ENCODE measurements around the gene RAPH1. TPM values are rescaled to one million over a fixed set of nuclear protein-coding genes. Genes with fewer than 3 reads are reported as not detected.
A peak's percentile ranks its signal among the peaks of the same experiment; 100 is the strongest.
"Not testable (repeated sequence)": the region's sequence is repeated elsewhere in the genome, so short reads cannot be mapped to it uniquely, and the experiment has no call there.

The RAPH1 gene
- total RNA-seq, 1 donor: 57.2 TPM

- Histone ChIP-seq H3K4me3 (ENCODE audit: insufficient read depth, low read length) (no peak overlapping the region), H3K4me1 (ENCODE audit: insufficient read depth, low read length) (peaks cover 10% of the 10 kb centered on the region), H3K36me3 (ENCODE audit: insufficient read depth, low read length) (peaks cover 36% of the 10 kb centered on the region), H3K4me2 (ENCODE audit: insufficient read depth, low read length) (no peak overlapping the region), H3K27me3 (ENCODE audit: insufficient read depth, low read length) (no peaks in the 10 kb centered on the region), H2AFZ (ENCODE audit: low read length) (no peak overlapping the region), H3K9me3 (ENCODE audit: low read depth, low read length) (no peaks in the 10 kb centered on the region), H3K79me2 (ENCODE audit: insufficient read depth, low read length) (peaks cover 18% of the 10 kb centered on the region), H3K27ac (ENCODE audit: low read depth, low read length) (no peak overlapping the region), H4K20me1 (ENCODE audit: insufficient read depth, low read length) (no peaks in the 10 kb centered on the region)
- TF ChIP-seq CTCF (IDR thresholded peaks at IDR 0.05; ENCODE audit: extremely low read depth, low read depth, low read length): peak; percentile 18
- no peak for DNase-seq (ENCODE audit: insufficient read length, low spot score, missing footprints)
Measured at GRCh38 chr2:203396667-203397066, 138.4 kb downstream of the RAPH1 start.

DNA sequence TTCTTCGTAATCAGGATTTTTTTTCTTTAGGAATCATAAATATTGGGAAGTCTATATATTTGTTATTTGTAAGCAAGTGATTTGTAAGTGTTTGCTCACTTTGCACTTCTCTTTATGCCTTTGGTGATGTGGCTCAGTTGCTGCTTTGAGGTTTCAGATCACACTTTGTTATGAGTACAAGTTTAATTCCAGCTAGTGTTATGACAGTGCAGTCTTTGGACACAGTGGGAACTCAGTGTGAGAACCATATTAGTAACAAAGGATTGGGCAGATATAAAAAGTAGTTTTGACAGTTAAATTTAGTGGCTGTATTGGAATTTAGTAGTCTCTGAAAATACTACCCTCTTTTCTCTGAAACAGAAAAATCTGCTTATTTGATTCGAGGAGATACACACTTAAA, 139.2 kb downstream of the RAPH1 start:
- H3K4me2 ChIP-seq (ENCODE audit: insufficient read depth, low read length): no peak overlapping the region
- no peak for TF ChIP-seq CTCF (IDR thresholded peaks at IDR 0.05; ENCODE audit: extremely low read depth, low read depth, low read length)
- no peak overlapping the region for H3K27ac ChIP-seq (ENCODE audit: low read depth, low read length)
- no peak overlapping the region for H2AFZ ChIP-seq (ENCODE audit: low read length)
- H3K4me1 ChIP-seq (ENCODE audit: insufficient read depth, low read length): peaks cover 5% of the 10 kb centered on the region
- no peaks in the 10 kb centered on the region for H3K9me3 ChIP-seq (ENCODE audit: low read depth, low read length)
- H3K27me3 ChIP-seq (ENCODE audit: insufficient read depth, low read length): no peaks in the 10 kb centered on the region
- H3K36me3 ChIP-seq (ENCODE audit: insufficient read depth, low read length): peaks cover 38% of the 10 kb centered on the region
- no peaks in the 10 kb centered on the region for H4K20me1 ChIP-seq (ENCODE audit: insufficient read depth, low read length)
- H3K79me2 ChIP-seq (ENCODE audit: insufficient read depth, low read length): peaks cover 18% of the 10 kb centered on the region
- no peak overlapping the region for H3K4me3 ChIP-seq (ENCODE audit: insufficient read depth, low read length)
- DNase-seq (ENCODE audit: insufficient read length, low spot score, missing footprints): peak; percentile 77

DNA sequence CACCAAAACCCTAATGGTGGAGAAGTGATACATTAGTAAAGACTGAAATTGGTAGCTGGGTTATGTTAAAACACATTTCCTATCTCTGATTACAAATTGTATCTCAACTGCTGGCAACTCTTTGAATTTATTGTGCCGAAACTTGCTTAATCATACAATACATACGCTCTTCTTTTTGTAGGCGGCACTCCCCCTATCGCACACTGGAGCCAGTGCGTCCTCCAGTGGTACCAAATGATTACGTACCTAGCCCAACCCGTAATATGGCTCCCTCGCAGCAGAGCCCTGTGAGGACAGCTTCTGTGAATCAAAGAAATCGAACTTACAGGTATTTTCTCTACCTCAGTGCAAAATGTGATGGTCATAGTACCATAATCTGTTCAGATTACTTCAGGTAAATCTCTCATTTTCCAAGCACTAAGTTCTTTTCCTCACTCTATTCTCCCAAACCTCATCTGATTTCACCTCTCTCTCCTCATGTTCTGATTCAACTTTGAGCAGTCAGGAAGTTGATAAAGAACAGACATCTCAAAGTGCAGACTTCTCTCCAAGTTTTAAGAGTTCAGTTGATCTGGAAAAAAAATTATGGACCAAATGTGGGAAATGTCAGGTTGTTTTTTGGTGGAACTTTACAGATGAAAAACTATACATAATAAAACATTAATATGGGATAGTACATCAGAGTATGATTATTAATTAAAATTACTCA, 140.4 kb downstream of the RAPH1 start:
- H3K27ac ChIP-seq (ENCODE audit: low read depth, low read length): no peak overlapping the region
- no peaks in the 10 kb centered on the region for H4K20me1 ChIP-seq (ENCODE audit: insufficient read depth, low read length)
- no peak overlapping the region for H3K4me2 ChIP-seq (ENCODE audit: insufficient read depth, low read length)
- DNase-seq (ENCODE audit: insufficient read length, low spot score, missing footprints): no peak
- no peaks in the 10 kb centered on the region for H3K9me3 ChIP-seq (ENCODE audit: low read depth, low read length)
- no peak overlapping the region for H3K4me3 ChIP-seq (ENCODE audit: insufficient read depth, low read length)
- no peaks in the 10 kb centered on the region for H3K4me1 ChIP-seq (ENCODE audit: insufficient read depth, low read length)
- no peak for TF ChIP-seq CTCF (IDR thresholded peaks at IDR 0.05; ENCODE audit: extremely low read depth, low read depth, low read length)
- no peak overlapping the region for H2AFZ ChIP-seq (ENCODE audit: low read length)
- H3K79me2 ChIP-seq (ENCODE audit: insufficient read depth, low read length): peaks cover 21% of the 10 kb centered on the region
- H3K36me3 ChIP-seq (ENCODE audit: insufficient read depth, low read length): peaks cover 41% of the 10 kb centered on the region
- no peaks in the 10 kb centered on the region for H3K27me3 ChIP-seq (ENCODE audit: insufficient read depth, low read length)

- not testable (repeated sequence) for H3K4me1 ChIP-seq (ENCODE audit: insufficient read depth, low read length); H3K27me3 ChIP-seq (ENCODE audit: insufficient read depth, low read length); H3K4me3 ChIP-seq (ENCODE audit: insufficient read depth, low read length); DNase-seq (ENCODE audit: insufficient read length, low spot score, missing footprints); H3K27ac ChIP-seq (ENCODE audit: low read depth, low read length); H4K20me1 ChIP-seq (ENCODE audit: insufficient read depth, low read length); H3K9me3 ChIP-seq (ENCODE audit: low read depth, low read length); H2AFZ ChIP-seq (ENCODE audit: low read length); H3K4me2 ChIP-seq (ENCODE audit: insufficient read depth, low read length); H3K36me3 ChIP-seq (ENCODE audit: insufficient read depth, low read length)
- H3K79me2 ChIP-seq (ENCODE audit: insufficient read depth, low read length): peaks cover 21% of the 10 kb centered on the region
Measured at GRCh38 chr2:203388153-203388552, 146.9 kb downstream of the RAPH1 start.

Data from osteoblast (primary cell).